ENCODE measurements around the gene GNG13. TPM values are rescaled to one million over a fixed set of nuclear protein-coding genes. Genes with fewer than 3 reads are reported as not detected.

The GNG13 gene
- total and polyA plus RNA-seq, 2 of the 4 experiments (the other 2 are of a cell fraction) = not detected

- Histone ChIP-seq H3K14ac (replicated peaks; ENCODE audit: low read depth, low read length) (no peak overlapping the region), H2BK120ac (ENCODE audit: low read depth, low read length) (no peak overlapping the region), H3K4me3 (ENCODE audit: insufficient read depth, low read depth, low read length) (no peak overlapping the region), H2AFZ (replicated peaks; ENCODE audit: low read length, poor library complexity) (no peak overlapping the region), H2BK5ac (ENCODE audit: low read depth, low read length, poor library complexity, severe bottlenecking) (no peak overlapping the region), H3K4ac (ENCODE audit: low read depth, low read length) (no peak overlapping the region), H2BK15ac (ENCODE audit: low read depth, low read length) (no peak overlapping the region), H3K27me3 (ENCODE audit: control insufficient read depth, insufficient read depth, low read length) (no peaks in the 10 kb centered on the region), H4K5ac (ENCODE audit: low read depth, low read length) (no peak overlapping the region), H2BK20ac (ENCODE audit: low read depth, low read length) (no peak overlapping the region), H3K27ac (ENCODE audit: insufficient read depth, low read length) (no peak overlapping the region), H3K79me1 (ENCODE audit: low read depth in 1 of 2, low read length in 2 of 2) (peaks cover 0 to 10% of the 10 kb centered on the region in 2 experiments; a peak in 2 of 4 replicates), H3K9me1 (ENCODE audit: insufficient read depth, low read length) (no peaks in the 10 kb centered on the region), H4K8ac (ENCODE audit: low read depth in 2 of 2, low read length in 2 of 2) (no peak overlapping the region), H3K4me1 (ENCODE audit: control insufficient read depth, insufficient read depth, low read length) (peaks cover 5% of the 10 kb centered on the region; the same call in 1 of the 2 replicates), H3K23ac (ENCODE audit: low read depth, low read length) (no peak overlapping the region), H3K9me3 (ENCODE audit: control insufficient read depth, insufficient read depth, low read length) (no peaks in the 10 kb centered on the region), H3K4me2 (ENCODE audit: low read depth, low read length) (no peak overlapping the region), H3K18ac (ENCODE audit: low read depth, low read length) (no peak overlapping the region), H3K9ac (ENCODE audit: low read depth, low read length) (no peak overlapping the region), H4K20me1 (ENCODE audit: insufficient read depth, low read length) (peaks cover 4% of the 10 kb centered on the region), H3K56ac (ENCODE audit: extremely low read depth, insufficient read depth, low read length) (no peak overlapping the region), H4K91ac (ENCODE audit: insufficient read depth, low read depth, low read length) (no peak overlapping the region), H3K36me3 (ENCODE audit: control insufficient read depth, insufficient read depth, low read length) (peaks cover 10% of the 10 kb centered on the region), H2AK9ac (replicated peaks; ENCODE audit: low read depth, low read length, poor library complexity) (no peak overlapping the region), H2AK5ac (ENCODE audit: low read depth, low read length) (no peak overlapping the region)
- ATAC-seq (ENCODE audit: low read depth) = no peak
- dilution Hi-C loops (cut with HindIII; ENCODE audit: low sequenced_read_pairs, unreplicated experiment) (no loop called here), intact Hi-C loops (cut with micrococcal nuclease) (no loop called here), in situ Hi-C loops (cut with MboI; ENCODE audit: low sequenced_read_pairs) (no loop called here)
- DNase-seq = no peak
- ChIA-PET POLR2A (ENCODE audit: unreplicated experiment) (no interaction called here), CTCF (no interaction called here)
- TF ChIP-seq ELK1 (IDR thresholded peaks at IDR 0.05; ENCODE audit: borderline replicate concordance, low read depth, low read length) (no peak), RFX5 (IDR thresholded peaks at IDR 0.05; ENCODE audit: low read depth, low read length) (no peak), CTCF (conservative IDR thresholded peaks at IDR 0.05; ENCODE audit: low read depth, low read length) (no peak), POLR2A (IDR thresholded peaks at IDR 0.05; ENCODE audit: low read depth, low read length) (no peak), MXI1 (IDR thresholded peaks at IDR 0.05; ENCODE audit: borderline replicate concordance, low read depth, low read length) (no peak), FOS (IDR thresholded peaks at IDR 0.05; ENCODE audit: low read depth, low read length) (no peak), USF2 (IDR thresholded peaks at IDR 0.05; ENCODE audit: low read depth, low read length) (no peak)
- WGBS, 2 experiments (ENCODE audit: extremely low coverage in 2 of 2, insufficient read length in 1 of 2) = 94% methylated on average over 6 of the region's 8 CpGs; no CpG with 5 or more reads in 1 of the 2 experiments
- BruUV-seq (replicated peaks) = no TSS peak
Measured at GRCh38 chr16:793414-793813, 7.1 kb downstream of the GNG13 start.

All from IMR-90 (cell line).